ENCODE data around the gene LRP2BP.
"Not testable (repeated sequence)": the region's sequence is repeated elsewhere in the genome, so short reads cannot be mapped to it uniquely, and the experiment has no call there.

LRP2BP gene

GRCh38 chr4:185358959-185359358, 36.8 kb downstream of the LRP2BP start:
- no peak for DNase-seq

- DNase-seq, result no peak
Observed at GRCh38 chr4:185358514-185358913, 37.2 kb downstream of the LRP2BP start.

- DNase-seq, result no peak
Observed at GRCh38 chr4:185357733-185358440, 37.8 kb downstream of the LRP2BP start.

- DNase-seq, result no peak
Observed at GRCh38 chr4:185357211-185357610, 38.5 kb downstream of the LRP2BP start.

- no peak for DNase-seq
Observed at GRCh38 chr4:185352741-185353140, 43.0 kb downstream of the LRP2BP start.

GRCh38 chr4:185352202-185352601, 43.5 kb downstream of the LRP2BP start:
- no peak for DNase-seq

GRCh38 chr4:185351691-185352090, 44.0 kb downstream of the LRP2BP start:
- DNase-seq, result no peak

- DNase-seq, result no peak
Observed at GRCh38 chr4:185346975-185347601, 48.6 kb downstream of the LRP2BP start.

GRCh38 chr4:185344743-185345538, 50.8 kb downstream of the LRP2BP start:
- DNase-seq, result no peak

GRCh38 chr4:185343726-185344581, 51.8 kb downstream of the LRP2BP start:
- DNase-seq, result no peak

GRCh38 chr4:185341841-185342240, 53.9 kb downstream of the LRP2BP start:
- no peak for DNase-seq

GRCh38 chr4:185341377-185341776, 54.3 kb downstream of the LRP2BP start:
- DNase-seq, result no peak

- no peak for DNase-seq
Observed at GRCh38 chr4:185339941-185340340, 55.8 kb downstream of the LRP2BP start.

- DNase-seq, result no peak
Observed at GRCh38 chr4:185335579-185335978, 60.1 kb downstream of the LRP2BP start.

GRCh38 chr4:185334326-185334725, 61.4 kb downstream of the LRP2BP start:
- no peak for DNase-seq

GRCh38 chr4:185332575-185333464, 62.9 kb downstream of the LRP2BP start:
- no peak for DNase-seq

GRCh38 chr4:185329879-185330510, 65.7 kb downstream of the LRP2BP start:
- not testable (repeated sequence) for DNase-seq

- DNase-seq, result no peak
Observed at GRCh38 chr4:185328586-185328985, 67.1 kb downstream of the LRP2BP start.

GRCh38 chr4:185325721-185326120, 70.0 kb downstream of the LRP2BP start:
- DNase-seq, result not testable (repeated sequence)

- not testable (repeated sequence) for DNase-seq
Observed at GRCh38 chr4:185324361-185324760, 71.4 kb downstream of the LRP2BP start.

GRCh38 chr4:185323606-185324005, 72.1 kb downstream of the LRP2BP start:
- no peak for DNase-seq
